Measurements from ENCODE around the gene RANBP6. TPM values are rescaled to one million over a fixed set of nuclear protein-coding genes. Genes with fewer than 3 reads are reported as not detected.

RANBP6 gene
- total and polyA plus RNA-seq, 2 donors (not counting 1 experiment from before 2014, with no cell fraction given), result 7.2 to 25.9 TPM

GRCh38 chr9:6014670-6015270, 654 bp downstream of the RANBP6 start:
- Histone ChIP-seq H3K4me3 (ENCODE audit: control extremely low read depth in 1 of 5, extremely low read depth in 1 of 5, insufficient read depth in 1 of 5, low read depth in 2 of 5, low read length in 4 of 5) (peak overlapping the region; percentile 64 to 100 (median 73)), H4K20me1 (ENCODE audit: control insufficient read depth, insufficient read depth, low read length, poor library complexity, severe bottlenecking) (no peaks in the 10 kb centered on the region), H3K4me2 (replicated peaks; ENCODE audit: low read depth, low read length, poor library complexity, severe bottlenecking) (peak overlapping the region; percentile 81), H3K9ac (ENCODE audit: low read length) (peak overlapping the region; percentile 84), H3K27ac (ENCODE audit: low read length in 2 of 2) (peak overlapping the region; percentile 65 to 83), H3K4me1 (ENCODE audit: control insufficient read depth in 2 of 2, insufficient read depth in 2 of 2, low read length in 2 of 2) (peaks cover 7 to 15% of the 10 kb centered on the region in 2 donors), H3K36me3 (replicated peaks in 1 of 2; ENCODE audit: control extremely low read depth in 1 of 2, control insufficient read depth in 1 of 2, extremely low read depth in 1 of 2, insufficient read depth in 2 of 2, low read length in 1 of 2) (peaks cover 0 to 17% of the 10 kb centered on the region in 2 experiments), H2AFZ (ENCODE audit: insufficient read depth, low read depth, low read length, poor library complexity, severe bottlenecking) (peak overlapping the region; percentile 85), H3K9me3 (ENCODE audit: control extremely low read depth in 1 of 3, control insufficient read depth in 2 of 3, insufficient read depth in 1 of 3, low read length in 2 of 3) (no peaks in the 10 kb centered on the region), H3K79me2 (ENCODE audit: control insufficient read depth, insufficient read depth, low read length) (peaks cover 31% of the 10 kb centered on the region), H3K27me3 (replicated peaks in 1 of 4; ENCODE audit: control extremely low read depth in 1 of 4, control insufficient read depth in 3 of 4, insufficient read depth in 4 of 4, low read length in 3 of 4) (no peaks in the 10 kb centered on the region)
- POLR2A ChIA-PET, result interaction anchor here (0.6 to 1.3 kb wide), 3 partner anchors 8 to 54 kb away, joined by 3 to 7 read pairs (median 7); no protein-coding TSS in a partner anchor
- WGBS (ENCODE audit: insufficient coverage), result 22% methylated on average over 5 of the region's 9 CpGs
- Mint-ChIP-seq H3K4me1 (peaks cover 34% of the 10 kb centered on the region), H3K27me3 (no peaks in the 10 kb centered on the region), H3K4me3 (peak overlapping the region; percentile 98), H3K9me3 (ENCODE audit: insufficient read depth) (peaks cover 3% of the 10 kb centered on the region), H3K27ac (peak overlapping the region; percentile 95)
- CTCF ChIA-PET, result interaction anchor here (0.8 to 1.8 kb wide), 4 partner anchors 8 to 128 kb away, joined by 4 to 21 read pairs (median 8); no protein-coding TSS in a partner anchor
- ATAC-seq (ENCODE audit: low read depth), result no peak
- TF ChIP-seq EZH2 (IDR thresholded peaks at IDR 0.05; ENCODE audit: borderline replicate concordance, insufficient read depth, low read depth, low read length, poor library complexity, severe bottlenecking) (no peak), CTCF (IDR thresholded peaks at IDR 0.05) (no peak)
- DNase-seq, result no peak
- intact Hi-C loops (cut with micrococcal nuclease), result loop anchor here (1.0 to 2.0 kb wide), 3 partner anchors 7 to 667 kb away; no protein-coding TSS in a partner anchor
